Thyroid gland (tissue), 4 donors: ENCODE measurements around the gene FSTL4.

ENCODE experiments used
- POLR2A ChIP-seq, 2 donors: fragments of 450-650 bp; IDR thresholded peaks; one replicate each; pipeline ENCODE4 v1.6.1; 2017; ENCODE audit warnings: antibody characterized with exemption in 2 of 2, mild to moderate bottlenecking in 2 of 2, moderate library complexity in 1 of 2
- TF ChIP-seq, protein P1 (sequence below), 6 experiments: fragments of 200-600 bp in 3 of 6; fragments of 450-650 bp in 3 of 6; sonication (generic) in 3 of 6; IDR thresholded peaks; one replicate each; pipeline ENCODE4 v1.5.1; 2016 to 2019; ENCODE audit warnings: antibody characterized with exemption in 6 of 6, mild to moderate bottlenecking in 2 of 6, inconsistent platforms in 1 of 6, moderate library complexity in 1 of 6

DNA sequence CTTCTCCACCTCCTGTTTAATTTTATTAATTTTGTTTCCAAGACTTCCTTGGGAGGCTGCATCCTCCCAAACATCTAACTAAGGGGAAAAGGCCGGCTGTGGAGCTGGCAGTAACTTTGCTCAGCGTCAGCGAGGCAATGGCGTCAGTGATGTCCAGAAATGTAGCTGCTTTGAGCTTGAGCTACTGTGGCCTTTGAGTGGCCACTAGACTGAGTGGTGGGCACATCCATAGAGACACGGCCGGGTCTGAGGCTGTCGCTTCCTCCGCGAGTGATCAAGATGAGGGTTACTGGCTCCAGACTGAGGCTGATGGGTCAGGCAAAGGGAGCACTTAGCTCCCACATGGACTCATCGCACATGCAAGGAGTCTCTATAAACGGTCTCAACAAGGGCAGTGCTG is 283.5 kb downstream of the FSTL4 start:
- TF ChIP-seq, protein P1, sequence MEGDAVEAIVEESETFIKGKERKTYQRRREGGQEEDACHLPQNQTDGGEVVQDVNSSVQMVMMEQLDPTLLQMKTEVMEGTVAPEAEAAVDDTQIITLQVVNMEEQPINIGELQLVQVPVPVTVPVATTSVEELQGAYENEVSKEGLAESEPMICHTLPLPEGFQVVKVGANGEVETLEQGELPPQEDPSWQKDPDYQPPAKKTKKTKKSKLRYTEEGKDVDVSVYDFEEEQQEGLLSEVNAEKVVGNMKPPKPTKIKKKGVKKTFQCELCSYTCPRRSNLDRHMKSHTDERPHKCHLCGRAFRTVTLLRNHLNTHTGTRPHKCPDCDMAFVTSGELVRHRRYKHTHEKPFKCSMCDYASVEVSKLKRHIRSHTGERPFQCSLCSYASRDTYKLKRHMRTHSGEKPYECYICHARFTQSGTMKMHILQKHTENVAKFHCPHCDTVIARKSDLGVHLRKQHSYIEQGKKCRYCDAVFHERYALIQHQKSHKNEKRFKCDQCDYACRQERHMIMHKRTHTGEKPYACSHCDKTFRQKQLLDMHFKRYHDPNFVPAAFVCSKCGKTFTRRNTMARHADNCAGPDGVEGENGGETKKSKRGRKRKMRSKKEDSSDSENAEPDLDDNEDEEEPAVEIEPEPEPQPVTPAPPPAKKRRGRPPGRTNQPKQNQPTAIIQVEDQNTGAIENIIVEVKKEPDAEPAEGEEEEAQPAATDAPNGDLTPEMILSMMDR (IDR thresholded peaks at IDR 0.05): no peak
- TF ChIP-seq POLR2A (IDR thresholded peaks at IDR 0.05): no peak
